NCI-H2227 treated with DMSO at 0.1 percent for 48 hours (cell line): ENCODE measurements around the gene MEOX1.
"Not testable (repeated sequence)": the region's sequence is repeated elsewhere in the genome, so short reads cannot be mapped to it uniquely, and the experiment has no call there.

Experiments used
- DNase-seq: peaks from one replicate; lab custom pipeline; 2025; lab: John Stamatoyannopoulos, UW

MEOX1 gene

DNA sequence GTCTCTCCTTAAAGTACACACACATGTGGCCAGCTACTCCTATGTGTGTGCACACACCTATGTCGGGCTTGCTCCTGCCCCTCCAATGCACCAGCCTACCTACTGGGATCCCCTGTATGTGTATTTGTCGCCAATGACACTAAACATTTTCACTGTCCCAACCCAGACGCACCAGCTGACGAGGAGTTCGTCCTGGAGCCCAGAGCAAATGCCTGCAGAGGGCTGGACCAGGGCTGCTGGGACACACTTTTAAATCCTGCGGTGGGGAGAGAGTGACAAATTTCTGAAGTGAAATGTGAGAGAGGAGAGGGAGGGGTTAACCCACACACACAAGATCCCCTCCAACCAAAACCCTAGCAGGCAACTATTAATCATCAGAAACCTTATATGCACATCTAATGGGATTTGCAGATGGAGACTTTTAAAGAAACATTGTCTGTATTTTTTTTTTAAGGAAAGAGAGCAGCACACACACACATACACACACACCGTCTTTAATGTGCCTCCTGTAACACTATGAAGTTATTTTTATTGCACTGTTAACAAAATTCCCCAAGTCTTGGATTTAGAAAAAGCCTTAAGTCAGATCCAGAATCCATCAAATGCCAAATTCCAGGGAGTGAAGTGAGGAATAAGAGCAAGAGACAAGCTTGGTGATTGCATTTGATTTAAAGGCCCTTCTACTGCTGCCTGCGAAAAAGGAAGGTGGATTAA is at the start of gene MEOX1:
Gene MEOX1 (minus strand): TSS at position 224 of the 714 bp plus-strand sequence. CDS start 388 bp downstream, outside the sequence.
- no peak for DNase-seq

DNA sequence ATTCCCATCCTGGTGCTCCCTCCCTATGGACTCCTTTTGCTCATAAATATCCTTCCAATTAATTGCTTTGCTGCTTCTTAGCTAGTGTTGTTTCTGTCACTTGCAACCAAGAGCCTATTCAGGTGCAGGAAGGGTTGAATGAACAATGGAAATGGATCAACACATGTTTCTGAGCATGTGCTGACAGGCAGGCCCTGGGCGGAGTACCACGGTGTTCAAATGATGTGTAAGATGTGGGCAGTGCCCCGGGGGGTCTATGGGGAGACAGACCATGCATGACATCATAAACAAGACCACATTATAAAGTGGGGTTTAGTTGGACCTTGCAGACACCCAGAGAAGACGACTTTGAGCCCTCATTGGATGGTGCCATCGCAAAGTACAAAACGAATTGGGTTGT is 48.4 kb upstream of the MEOX1 start:
- no peak for DNase-seq

DNA sequence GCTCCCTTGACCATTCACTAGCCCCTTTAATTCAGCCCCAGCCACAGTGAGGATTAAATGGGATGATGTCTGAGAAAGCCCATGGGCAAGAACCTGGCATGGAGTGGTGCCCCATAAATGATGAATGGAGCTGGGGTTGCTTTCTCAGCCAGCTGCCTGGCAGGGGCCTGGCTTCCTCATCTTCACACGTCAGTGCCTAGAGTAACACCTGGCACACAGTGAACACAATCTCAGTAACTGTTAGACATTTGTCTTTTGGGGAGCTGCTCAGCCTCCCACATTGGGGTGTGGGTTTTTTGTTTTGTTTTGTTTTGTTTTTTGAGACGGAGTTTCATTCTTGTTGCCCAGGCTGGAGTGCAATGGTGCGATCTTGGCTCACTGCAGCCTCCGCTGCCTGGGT is 47.5 kb upstream of the MEOX1 start:
- DNase-seq = no peak

DNA sequence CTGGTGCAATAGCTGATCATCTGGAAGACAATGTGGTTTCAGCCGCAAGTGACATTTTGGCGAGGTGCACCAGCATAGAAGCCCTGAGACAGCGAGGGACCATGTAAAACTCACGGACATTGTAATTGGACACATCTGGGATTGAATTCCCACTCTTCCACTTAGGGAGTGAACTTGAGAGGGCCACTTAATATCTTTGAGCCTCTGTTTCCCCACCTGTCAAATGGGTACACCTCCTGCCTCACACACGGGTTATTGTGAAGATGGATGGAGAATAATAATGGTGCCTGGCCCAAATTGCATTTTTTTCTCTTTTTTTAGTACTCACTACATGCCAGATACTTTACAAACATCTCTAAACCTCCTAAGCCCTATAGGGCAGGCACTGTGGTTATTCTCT is 45.5 kb upstream of the MEOX1 start:
- no peak for DNase-seq

DNA sequence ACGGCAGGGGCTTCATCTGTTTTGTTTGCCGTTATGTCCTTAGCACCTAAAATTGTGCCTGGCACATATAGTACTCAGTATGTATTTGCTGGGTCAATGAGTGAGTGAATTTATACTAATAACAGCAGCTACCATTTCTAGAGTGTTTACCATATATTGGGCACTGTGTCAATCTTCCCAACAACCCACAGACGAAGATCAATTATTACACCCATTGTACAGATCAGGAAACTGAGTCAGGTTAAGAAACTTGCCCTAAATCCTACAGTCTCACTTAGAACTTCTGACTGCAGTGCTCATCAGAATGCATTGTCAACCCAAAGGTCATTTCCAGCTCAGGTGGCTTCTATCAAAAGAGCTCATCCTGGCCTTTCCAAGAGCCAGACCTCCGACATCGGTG is 44.5 kb upstream of the MEOX1 start:
- DNase-seq = no peak

DNA sequence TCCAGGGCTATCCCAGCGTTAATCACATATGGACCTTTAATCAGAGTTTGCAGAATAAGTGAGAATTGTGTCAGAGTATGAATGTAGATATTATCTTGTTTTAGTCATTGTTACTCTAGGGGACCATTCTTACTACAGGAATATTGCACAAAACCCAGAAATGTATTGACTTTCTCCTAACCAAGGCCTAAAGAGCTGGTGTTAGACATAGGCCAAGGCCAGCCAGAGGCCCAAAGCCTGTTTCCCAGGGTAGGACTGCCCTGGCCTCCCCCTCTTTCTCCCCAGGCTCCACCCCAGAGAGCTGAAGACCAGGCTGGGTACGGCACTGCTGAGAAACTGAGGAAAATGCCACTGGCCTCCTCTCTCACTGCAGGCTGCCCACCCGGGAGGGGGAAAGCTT is 41.9 kb upstream of the MEOX1 start:
- DNase-seq = no peak

DNA sequence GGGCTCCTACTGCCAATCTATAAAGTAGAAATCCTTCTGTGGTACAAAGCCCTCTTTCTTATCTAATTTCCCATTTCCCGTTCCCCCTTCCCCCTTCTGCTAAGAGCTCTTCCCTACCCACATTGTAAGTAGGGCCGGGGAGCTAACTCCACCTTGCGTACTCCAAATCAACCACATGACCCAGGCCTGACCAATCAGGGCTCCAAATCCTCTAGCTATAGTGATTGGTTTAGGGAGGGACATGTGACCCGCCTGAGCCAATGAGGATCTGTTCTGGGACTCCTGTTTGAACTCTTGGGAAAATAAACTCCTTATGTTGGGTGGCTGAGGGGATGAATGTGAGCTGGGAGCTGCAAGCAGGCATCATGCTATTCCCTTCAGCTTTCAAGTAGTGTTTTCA is 40.9 kb upstream of the MEOX1 start:
- DNase-seq = no peak

DNA sequence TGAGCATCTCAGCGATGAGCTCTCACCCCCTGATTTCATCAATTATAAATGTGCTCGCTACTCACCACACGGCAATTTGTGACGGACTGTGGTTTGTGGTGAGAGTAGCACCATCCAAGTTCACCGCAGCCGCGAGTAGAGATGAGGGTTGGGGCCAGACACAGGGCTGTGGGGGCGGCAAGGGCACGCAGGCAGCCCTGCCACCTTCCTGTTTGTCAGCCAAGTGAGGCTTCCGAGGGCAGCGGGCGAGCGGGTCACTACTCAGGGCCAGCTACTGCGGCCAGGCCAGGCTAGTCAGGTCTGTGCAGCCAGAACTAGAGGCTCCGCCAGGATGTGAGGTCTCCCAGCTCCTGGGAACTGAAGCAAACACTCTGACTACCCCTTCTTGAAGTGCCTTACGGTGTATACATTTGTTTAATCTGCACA is 39.6 kb upstream of the MEOX1 start:
- no peak for DNase-seq

DNA sequence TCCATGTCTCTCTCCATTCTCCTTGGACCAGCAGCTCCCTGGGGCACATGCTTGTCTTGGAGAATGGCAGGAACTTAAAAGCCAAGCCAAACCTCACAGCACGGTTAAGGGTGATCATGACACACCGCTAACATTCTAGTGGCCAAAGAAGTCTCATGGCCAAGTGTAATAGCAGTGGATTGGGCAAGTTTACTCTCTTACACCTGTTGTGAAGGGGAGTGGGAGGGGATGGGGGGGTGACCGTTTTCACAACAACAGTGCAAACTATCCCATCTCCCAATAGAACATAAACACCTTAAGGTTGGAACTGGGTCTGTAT is 37.7 kb upstream of the MEOX1 start:
- no peak for DNase-seq

DNA sequence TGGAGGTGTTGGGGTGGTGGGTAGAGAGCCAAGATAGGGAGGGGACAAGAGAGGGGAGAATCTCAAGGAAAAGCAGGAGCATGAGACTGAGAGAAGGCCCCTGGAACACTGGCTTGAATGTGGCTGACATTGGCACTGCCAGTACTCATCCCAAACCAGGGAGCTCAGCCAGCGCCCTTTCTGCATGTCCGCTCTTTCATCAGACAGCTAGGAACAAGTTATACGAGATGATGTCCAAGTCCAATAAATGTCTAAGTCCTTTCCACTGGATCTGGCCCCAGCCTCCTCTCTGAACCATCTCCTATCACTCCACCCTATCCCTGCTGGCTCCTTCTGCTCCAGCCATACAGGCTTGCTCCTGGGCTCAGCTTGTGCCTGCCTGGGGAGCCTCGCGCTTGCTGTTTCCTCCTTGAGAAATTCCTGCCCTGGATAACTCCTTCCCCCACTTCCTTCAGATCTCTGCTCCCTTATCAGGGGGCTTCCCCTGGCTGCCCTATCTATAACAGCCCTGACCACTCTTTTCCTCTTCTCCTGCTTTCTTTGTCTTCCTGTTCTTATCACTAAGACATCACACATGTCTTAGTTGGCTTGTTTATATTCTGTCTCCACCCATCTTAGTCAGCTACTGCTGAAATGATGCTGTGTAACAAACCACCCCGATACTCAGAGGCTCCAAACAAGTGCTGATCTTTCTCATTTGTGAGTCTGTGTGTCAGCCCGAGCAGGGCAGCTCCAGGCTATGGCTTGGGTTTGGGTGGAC is 37.1 kb upstream of the MEOX1 start:
- DNase-seq = no peak

DNA sequence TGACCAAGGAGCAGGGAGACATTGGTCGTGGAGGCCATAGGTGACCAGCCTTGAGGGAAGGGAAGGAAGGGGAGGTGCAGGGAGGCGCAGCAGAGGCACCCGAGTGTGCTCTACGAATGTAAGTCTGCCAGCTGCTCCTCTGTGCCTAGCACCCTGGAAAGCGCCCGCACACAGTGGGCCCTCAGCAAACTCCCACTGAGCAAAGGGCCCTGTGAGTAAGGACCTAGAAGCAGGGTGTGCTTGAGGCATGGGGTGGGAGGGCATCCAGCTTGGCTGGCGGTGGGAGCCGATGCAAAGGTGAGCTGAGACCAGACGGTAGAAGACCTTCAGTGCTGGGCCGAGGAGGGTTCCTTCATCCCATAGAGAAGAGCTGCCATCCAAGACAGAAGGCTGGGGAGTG is 36.2 kb upstream of the MEOX1 start:
- DNase-seq = no peak

DNA sequence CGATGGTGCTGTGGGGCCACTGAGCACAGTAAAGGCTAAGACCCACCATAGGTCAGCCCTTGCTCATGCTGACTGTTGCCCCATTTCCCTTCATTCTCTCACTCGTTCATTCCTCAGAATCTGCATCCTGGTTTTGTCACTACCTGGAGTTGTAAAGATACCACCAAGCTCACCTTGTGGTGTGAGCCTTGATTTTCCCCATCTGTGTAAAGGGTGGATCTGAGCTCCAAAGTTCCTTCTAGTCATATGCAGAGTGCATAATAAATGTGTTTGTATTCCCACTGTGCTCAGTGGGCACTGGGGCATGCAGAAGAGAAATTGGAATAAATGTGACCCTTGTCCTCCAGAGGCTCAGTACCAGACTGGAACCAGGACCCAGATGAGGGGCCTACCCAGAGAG is 35.2 kb upstream of the MEOX1 start:
- DNase-seq = no peak

DNA sequence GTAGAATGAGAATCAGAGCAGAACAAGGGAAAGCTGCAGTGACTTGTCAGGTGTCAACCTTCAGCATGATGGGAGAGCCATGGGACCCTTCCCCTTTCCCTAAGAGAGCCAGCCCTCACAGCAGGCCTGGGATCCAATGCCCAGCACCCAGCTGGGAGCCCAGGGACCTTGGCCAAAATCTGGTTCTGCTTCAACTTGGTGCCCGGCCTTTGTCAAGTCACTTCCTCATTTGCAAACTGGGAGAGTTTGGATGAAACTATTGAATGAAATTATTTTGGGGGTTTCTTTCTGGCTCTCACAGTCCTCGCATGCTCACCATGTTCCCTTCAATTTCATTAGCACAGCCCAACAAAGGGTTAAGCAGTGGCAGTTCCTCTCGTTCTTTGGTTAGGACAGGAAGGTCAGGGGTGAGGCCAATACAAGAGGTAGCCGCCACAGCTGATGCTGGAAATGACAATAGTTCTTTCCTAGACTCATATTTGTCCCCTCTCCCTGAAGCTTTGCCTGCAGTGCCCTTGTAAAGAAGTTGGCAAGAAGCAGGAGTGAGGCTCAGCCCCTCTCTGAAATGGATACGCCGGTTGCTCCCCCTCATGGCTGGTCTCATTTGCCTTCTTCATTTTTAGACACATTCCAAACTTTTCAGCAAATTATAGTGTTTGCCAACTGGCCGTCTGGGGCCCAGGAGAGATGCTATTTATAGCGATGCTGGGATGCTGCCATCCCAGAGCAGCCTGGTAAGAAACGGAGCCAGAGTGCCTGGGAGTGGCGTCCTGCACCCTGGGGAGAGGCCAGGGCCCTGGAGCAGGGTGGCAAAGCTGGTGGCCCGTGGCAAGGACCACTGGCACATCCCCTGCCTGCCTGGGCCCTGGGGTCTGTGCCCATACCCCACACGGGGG is 34.5 kb upstream of the MEOX1 start:
- DNase-seq = peak; percentile 67

DNA sequence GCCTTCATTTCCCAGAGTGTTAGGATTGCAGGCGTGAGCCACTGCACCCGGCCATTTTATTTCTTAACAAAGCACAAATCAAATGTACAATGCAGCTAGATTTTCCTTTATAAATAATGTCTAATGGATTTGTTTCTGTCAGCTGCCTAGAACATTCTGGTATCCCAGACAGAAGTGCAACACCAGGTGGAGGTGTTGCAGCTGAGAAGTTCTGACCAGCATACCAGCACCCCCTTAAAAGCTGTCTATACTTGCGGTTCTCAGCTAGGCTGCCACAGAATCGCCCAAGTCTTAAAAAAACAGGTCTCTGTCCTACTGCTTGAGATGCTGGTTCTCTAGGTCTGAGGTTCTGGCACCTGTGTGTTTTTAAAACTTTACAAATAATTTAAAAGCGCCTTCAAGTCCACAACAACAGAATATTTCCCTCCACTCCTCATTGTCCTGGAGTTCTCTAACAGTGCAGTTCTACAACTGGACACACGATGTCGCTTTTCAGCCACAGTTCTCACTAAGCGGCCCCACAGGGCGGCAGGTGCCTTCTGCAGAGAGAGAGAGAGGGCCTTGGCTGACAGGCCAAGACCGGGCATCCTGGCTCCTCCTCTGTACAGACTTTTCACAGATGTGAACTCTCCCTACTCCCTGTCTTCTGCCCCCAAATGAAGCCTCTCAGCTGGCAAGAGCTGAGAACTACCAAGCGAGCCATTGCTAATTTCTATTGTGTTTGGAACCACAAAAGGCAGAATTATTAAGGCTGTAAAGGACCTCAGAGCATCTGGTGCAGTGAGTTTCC is 32.6 kb upstream of the MEOX1 start:
- peak; percentile 65 for DNase-seq

DNA sequence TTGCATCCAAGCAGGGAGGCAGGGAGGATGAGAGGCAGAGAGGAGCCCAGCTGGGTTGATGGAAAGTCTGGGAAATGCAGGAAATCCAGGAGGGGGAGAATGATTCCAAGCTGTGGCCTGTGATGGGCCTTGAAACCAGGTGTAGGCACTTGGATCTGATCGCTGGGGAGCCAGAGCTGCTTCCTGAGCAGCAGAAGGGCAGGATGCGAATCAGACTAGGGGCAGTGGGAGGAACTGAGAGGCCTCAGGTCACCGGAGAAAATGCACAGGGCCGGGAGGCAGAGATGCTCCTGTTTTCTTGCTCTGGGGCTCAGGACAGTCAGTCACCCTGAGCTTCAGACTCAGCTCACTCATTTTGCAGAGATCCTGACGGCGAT is 29.6 kb upstream of the MEOX1 start:
- DNase-seq = no peak

DNA sequence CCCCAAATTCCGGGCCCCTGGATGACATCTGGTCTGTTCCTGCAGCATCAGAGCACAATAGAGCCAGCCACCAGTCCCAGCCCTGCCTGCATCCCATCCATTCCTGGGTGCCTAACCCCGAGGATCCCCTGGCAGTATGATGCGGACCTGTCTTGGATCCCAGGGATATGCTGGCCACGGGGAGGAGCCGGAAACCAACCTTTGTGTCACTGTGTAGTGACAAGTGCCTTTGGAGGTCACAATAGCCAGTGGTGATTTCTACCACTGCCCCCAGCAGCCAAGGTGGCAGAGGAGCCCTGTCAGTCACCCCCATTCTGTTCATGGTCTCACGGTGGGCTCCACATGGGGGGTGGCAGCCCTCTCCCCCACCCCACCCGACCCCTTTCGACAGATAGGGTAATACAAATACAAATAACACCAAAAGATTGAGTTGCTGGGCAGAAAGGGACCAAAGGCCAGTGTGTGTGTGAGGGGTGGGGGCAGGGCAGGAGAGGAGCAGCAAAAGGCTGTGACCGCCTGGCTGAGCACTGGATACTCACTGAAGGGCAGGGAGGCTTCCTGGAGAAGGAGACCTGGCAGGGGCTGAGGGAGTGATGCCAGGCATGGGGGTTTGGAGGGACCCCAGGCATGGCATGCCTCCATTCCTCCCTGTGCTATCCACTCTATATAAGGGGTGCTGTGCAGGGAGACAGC is 29.0 kb upstream of the MEOX1 start:
- DNase-seq = no peak

DNA sequence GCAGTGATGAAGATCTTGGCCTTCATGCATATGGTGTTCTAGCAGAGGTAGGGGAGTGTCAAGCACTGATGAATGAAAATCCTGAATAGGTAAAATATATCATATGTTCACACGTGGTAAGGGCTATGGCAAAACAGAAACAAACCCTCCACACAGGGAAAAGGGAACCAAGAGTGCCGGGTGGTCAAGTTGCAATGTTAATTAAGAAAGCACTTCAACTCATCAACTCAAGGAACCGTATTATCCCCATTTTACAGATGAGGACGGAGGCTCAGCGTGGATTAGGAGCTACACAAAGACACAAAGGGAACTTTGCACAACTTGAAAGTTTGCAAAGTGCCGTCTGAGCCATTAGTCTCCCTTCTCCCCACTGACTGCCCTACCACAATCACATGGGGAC is 28.1 kb upstream of the MEOX1 start:
- no peak for DNase-seq

DNA sequence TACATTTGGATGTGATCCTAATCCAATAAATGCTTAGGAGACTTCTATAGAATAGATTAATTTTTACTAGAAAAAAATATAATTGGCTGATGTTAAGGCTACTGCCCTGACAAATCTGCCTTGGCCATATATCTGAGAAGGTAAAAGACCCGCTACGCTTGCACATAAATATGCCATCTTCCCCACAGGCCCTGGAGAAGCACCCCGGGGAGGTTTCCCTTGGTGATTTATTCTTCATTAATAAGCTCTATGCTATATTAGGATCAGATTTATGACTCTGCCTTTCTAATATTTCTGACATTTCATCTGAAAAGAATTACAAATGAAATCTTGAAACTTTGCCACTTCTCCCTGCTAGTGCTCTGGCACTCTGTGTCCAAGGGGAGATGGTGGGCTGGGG is 27.4 kb upstream of the MEOX1 start:
- no peak for DNase-seq

DNA sequence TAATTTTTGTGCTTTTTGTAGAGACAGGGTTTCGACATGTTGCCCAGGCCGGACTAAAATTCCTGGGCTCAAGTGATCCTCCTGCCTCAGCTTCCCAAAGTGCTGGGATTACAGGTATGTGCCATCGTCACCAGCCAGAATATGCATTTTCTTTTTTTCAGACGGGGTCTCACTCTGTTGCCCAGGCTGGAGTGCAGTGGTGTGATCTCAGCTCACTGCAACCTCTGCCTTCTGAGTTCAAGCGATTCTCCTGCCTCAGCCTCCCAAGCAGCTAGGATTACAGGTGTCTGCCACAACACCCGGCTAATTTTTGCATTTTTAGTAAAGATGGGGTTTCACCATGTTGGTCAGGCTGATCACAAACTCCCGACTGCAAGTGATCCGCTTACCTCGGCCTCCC is 25.2 kb upstream of the MEOX1 start:
- not testable (repeated sequence) for DNase-seq

DNA sequence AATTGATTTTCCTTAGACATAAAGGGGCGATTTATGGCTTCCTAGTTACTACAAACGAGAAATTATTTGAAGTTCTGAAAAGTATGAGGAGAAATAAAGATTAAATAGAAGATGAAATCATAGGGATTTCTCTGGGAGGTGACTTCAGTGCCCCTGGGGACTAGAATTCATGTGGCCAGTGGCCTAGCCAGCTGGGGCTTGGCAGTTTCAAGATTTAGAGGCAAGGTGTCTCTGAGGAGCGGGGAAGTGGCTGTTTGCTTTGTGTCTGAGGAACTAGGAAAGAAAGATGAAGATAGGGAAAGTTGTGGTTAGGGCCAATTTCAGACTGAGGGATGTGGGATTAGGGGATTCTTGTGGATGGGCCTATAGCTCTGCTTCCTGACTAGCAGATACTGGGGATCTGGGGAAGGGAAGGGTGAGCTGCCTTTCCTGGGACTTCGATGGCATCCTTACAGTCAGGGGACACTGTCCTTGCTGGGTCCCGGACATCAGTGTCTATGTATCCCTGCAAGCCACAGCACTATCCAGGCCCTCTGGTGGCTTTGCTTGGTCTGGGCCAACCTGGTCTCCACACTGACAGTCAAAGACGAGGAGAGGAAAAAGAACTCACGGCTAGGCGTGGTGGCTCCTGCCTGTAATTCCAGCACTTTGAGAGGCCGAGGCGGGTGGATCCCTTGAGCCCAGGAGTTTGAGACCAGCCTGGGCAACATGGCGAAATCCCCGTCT is 22.4 kb upstream of the MEOX1 start:
- no peak for DNase-seq

DNA sequence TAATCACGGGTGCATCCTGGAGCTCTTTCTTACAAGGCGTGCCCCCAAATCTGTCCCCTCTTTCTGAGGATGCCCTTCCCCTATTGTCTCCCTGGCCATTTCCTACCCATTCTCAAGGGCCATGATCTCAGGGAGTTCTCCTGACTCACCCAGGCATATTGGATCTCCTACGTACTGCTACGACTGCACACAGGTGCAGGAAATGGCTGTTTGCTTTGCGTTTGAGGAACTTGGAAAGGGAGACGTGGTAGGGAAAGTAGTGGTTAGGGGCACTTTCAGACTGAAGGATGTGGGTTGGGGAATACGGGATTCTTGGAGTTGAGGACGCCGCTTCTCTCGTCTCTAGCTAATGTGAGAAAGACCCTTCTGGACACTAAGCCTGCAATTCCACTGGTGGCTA is 18.7 kb upstream of the MEOX1 start:
- no peak for DNase-seq
